ENCODE data around the gene IQCM.

GRCh38 chr4:149752729-149753128, 62.9 kb downstream of the IQCM start:
- TF ChIP-seq CTCF (IDR thresholded peaks at IDR 0.05 in 8 of 11, conservative IDR thresholded peaks at IDR 0.05 in 3 of 11) (no peak), POLR2A (IDR thresholded peaks at IDR 0.05) (no peak), POLR2AphosphoS5 (IDR thresholded peaks at IDR 0.05) (no peak)

Data from spleen (tissue), 7 donors.